Mucosa of stomach (tissue), 1 donor: ENCODE results near the gene CALHM5.

ENCODE experiments used
- H3K27me3 ChIP-seq: one replicate; pipeline ENCODE4 v1.7.0; 2013; ENCODE audit warnings: mild to moderate bottlenecking, low read length; ENCODE audit not compliant: control insufficient read depth, insufficient read depth
- H3K36me3 ChIP-seq: one replicate; pipeline ENCODE4 v1.7.0; 2013; ENCODE audit warnings: low read length; ENCODE audit not compliant: control insufficient read depth, insufficient read depth
- H3K4me1 ChIP-seq: one replicate; pipeline ENCODE4 v1.7.0; 2013; ENCODE audit warnings: mild to moderate bottlenecking, low read length; ENCODE audit not compliant: control insufficient read depth, insufficient read depth
- H3K4me3 ChIP-seq: one replicate; pipeline ENCODE4 v1.7.0; 2013; ENCODE audit warnings: low read length
- H3K9ac ChIP-seq: one replicate; pipeline ENCODE4 v1.7.0; 2013; ENCODE audit warnings: mild to moderate bottlenecking, low read length, moderate library complexity
- H3K9me3 ChIP-seq: one replicate; pipeline ENCODE4 v1.7.0; 2013; ENCODE audit warnings: mild to moderate bottlenecking, low read length, moderate library complexity; ENCODE audit not compliant: control insufficient read depth
- donor health status: Pancreatic carcinoma.

The CALHM5 gene

DNA sequence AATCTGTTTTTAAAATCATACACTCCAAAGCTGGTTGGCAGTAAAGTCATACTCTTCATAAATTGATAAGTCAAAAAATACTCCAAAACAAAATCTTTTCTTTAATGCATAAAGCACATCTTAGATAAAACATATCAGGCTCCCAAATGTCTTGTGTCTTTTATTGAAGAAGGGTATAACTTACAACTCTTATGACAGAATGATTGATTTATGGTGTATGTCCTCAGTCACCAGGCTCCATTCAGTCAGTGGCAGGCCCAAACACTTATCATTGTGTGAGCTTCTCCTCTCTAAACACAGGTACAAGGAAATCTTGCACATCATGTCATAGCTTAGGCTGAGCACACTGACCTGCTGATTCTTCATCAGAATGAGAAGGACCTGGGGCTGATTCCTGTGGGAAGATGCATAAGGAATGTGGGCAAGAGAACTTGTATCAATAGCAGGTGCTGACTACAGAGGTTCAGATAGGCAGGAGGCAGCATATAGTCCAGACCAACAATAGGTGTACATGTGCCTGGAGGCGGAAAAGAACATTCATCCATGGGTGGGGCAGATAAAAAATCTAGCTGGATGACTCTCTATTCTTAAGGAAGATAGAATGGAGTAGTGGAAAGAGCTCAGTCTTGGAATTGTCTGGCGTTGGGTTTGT lies 1.9 kb downstream of the CALHM5 start:
- H3K9me3 ChIP-seq: no peaks in the 10 kb centered on the region
- H3K4me3 ChIP-seq: no peak overlapping the region
- no peaks in the 10 kb centered on the region for H3K36me3 ChIP-seq
- H3K27me3 ChIP-seq: no peaks in the 10 kb centered on the region
- H3K4me1 ChIP-seq: no peaks in the 10 kb centered on the region
- no peak overlapping the region for H3K9ac ChIP-seq

DNA sequence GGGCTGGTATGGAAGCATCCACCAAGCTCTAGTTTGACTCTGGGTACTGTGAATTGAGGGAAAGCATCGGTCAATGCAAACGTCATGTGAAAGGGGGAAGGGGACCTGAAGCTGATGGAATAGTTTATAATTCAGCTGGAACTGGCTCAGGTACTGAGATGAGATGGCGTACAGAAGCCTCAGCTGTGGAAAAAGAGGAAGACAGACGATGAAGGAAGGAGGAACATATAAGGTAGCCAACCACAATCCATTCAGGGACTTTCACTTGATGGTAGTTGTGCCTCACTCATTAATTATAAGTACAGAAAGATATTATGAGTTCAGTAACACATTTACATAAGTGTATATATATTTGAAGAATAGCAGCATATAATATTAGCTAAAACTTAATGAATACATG lies 2.7 kb downstream of the CALHM5 start:
- H3K4me3 ChIP-seq: no peak overlapping the region

DNA sequence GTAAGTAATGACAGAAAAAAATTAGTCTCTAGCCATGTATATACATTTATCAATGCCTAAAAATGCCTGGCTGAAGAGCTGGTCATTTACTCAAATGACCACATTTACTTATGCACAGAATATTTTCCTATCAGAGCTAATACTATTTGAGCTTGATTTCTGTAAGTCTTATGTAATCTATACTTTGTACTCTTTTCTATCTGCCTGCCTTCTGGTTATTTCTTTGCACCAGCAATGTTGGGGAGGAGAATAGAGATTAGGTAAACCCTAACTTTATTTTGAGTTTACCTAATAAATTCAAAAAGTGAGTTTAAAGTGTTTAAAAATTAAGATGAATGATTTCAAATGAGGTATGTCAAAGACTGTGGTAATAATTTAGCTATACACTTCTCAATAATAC lies 3.7 kb downstream of the CALHM5 start:
- Histone ChIP-seq H3K9ac (no peak overlapping the region), H3K4me1 (no peaks in the 10 kb centered on the region), H3K36me3 (no peaks in the 10 kb centered on the region), H3K27me3 (no peaks in the 10 kb centered on the region), H3K9me3 (no peaks in the 10 kb centered on the region), H3K4me3 (no peak overlapping the region)

More for the DNA sequence above, 2.7 kb downstream of the CALHM5 start:
- H3K36me3 ChIP-seq: no peaks in the 10 kb centered on the region
- no peak overlapping the region for H3K9ac ChIP-seq
- H3K27me3 ChIP-seq: no peaks in the 10 kb centered on the region
- H3K4me1 ChIP-seq: no peaks in the 10 kb centered on the region
- no peaks in the 10 kb centered on the region for H3K9me3 ChIP-seq

DNA sequence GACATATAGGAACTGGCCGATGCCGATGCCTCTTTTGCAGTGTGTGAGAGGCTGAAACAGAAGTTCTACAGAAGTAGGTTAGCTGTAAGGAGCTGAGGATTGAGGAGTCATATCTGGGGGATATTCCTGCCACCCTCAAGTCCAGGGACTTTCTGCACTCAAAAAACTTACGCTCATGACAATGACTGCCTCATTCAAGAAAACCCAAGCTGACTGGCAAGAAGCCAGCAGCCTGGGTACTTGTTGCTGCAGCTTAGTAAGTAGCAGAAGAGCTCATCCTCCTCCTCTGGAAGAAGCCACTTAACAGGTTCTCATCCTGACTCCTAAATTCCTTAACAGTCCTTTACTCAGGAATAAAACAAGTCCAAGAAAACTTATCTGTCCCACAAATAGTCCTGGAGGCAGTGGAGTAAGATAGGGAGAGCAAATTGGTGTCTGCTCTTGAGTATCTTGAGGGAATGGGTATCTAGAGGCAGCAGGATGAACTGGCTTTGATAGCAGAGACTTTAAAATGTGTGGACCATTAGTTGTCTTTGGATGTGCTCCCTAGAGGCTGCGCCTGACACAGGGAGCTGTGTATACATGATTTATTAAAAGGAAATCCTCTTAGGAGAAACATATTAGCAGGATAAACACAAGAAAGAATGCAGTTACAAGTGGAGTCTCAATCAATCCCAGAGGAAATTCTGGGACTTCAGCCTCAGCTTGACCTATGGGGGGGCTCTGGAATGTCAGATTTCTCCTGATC lies 7.4 kb downstream of the CALHM5 start:
- H3K36me3 ChIP-seq: no peaks in the 10 kb centered on the region
- H3K27me3 ChIP-seq: no peaks in the 10 kb centered on the region
- H3K4me1 ChIP-seq: no peaks in the 10 kb centered on the region
- no peak overlapping the region for H3K4me3 ChIP-seq
- no peak overlapping the region for H3K9ac ChIP-seq
- H3K9me3 ChIP-seq: no peaks in the 10 kb centered on the region

DNA sequence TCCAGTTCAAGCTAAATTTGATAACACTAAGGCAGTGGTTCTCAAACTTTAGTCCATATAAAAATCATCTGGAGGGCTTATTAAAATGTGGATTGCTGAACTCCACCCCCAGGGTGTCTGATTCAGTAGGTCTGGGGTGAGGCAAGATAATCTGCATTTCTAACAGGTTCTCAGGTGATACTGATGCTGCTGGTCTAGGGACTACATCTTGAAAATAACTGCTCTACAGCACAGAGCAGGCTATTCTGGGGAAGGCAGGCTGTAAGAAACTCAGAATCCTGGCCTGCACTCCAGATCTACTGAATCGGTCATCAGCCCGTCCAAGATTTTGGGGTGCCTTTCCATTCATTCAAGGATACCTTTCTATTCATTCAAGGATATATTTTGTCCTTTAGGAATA lies 11.5 kb downstream of the CALHM5 start:
- H3K9ac ChIP-seq: no peak overlapping the region
- no peaks in the 10 kb centered on the region for H3K9me3 ChIP-seq
- no peak overlapping the region for H3K4me3 ChIP-seq
- H3K27me3 ChIP-seq: no peaks in the 10 kb centered on the region
- H3K4me1 ChIP-seq: no peaks in the 10 kb centered on the region
- no peaks in the 10 kb centered on the region for H3K36me3 ChIP-seq

DNA sequence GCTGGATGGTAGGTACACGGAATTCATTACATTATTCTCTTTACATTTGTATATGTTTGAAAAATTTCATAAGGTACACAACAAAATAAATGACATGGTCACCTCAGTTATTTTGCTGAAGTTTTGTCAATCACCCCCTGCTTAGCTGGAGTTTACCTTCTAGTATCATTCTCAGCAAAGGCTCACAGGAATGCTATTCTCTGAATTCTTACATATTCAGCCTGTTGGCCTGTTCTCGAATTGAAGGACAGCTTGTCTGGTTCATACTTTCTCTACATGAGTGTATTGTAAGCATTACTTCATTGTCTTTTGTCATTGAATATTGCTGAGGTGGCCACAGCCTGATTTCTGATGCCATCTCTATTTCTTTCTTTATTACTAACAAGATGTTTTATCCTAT lies 12.8 kb downstream of the CALHM5 start:
- Histone ChIP-seq H3K4me3 (no peak overlapping the region), H3K27me3 (no peaks in the 10 kb centered on the region), H3K4me1 (no peaks in the 10 kb centered on the region), H3K9me3 (no peaks in the 10 kb centered on the region), H3K9ac (no peak overlapping the region), H3K36me3 (no peaks in the 10 kb centered on the region)

DNA sequence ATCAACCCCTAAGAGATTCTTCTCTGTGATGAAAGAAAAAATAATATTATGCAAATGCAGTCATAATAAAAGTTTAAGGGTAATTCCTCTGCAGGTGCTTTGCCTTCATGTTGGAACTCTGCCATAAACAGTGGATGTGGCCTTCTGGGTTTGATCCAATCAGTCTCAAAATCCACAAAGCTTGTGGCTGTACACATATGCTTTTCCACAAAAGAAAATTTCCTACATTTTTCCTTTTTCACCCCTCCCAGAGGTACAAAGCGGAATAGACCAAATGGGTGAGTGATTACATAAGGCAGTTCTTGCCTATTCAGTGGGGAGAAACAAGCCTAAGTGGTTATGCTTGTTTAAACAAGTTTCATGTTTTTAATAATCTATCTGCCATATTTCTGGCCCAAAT lies 16.7 kb downstream of the CALHM5 start:
- H3K36me3 ChIP-seq: no peaks in the 10 kb centered on the region

DNA sequence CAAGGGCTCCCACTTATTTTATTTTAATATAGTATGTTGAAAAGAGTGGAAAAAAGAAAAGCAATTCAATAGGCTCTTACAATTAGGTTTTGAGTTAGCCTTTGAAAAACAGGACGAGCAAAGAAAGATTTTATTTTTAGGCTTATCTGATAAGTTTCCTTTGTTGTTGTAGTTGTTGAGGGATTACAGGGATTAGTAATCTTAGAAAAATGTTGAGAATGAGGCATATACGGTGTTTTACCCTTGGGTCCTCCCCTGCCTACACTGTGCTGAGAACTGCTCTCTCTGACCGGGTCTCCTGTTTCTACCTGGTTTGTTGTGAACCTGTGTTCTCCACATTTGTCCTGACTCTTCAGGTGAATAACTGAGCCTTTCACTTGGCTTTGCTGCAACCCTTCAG lies 17.3 kb downstream of the CALHM5 start:
- Histone ChIP-seq H3K4me3 (no peak overlapping the region), H3K9me3 (no peaks in the 10 kb centered on the region), H3K4me1 (peaks cover 6% of the 10 kb centered on the region), H3K36me3 (no peaks in the 10 kb centered on the region), H3K27me3 (peaks cover 3% of the 10 kb centered on the region), H3K9ac (no peak overlapping the region)

More for the DNA sequence above, 16.7 kb downstream of the CALHM5 start:
- Histone ChIP-seq H3K9ac (no peak overlapping the region), H3K4me3 (no peak overlapping the region), H3K9me3 (no peaks in the 10 kb centered on the region), H3K27me3 (peaks cover 3% of the 10 kb centered on the region), H3K4me1 (peaks cover 6% of the 10 kb centered on the region)

DNA sequence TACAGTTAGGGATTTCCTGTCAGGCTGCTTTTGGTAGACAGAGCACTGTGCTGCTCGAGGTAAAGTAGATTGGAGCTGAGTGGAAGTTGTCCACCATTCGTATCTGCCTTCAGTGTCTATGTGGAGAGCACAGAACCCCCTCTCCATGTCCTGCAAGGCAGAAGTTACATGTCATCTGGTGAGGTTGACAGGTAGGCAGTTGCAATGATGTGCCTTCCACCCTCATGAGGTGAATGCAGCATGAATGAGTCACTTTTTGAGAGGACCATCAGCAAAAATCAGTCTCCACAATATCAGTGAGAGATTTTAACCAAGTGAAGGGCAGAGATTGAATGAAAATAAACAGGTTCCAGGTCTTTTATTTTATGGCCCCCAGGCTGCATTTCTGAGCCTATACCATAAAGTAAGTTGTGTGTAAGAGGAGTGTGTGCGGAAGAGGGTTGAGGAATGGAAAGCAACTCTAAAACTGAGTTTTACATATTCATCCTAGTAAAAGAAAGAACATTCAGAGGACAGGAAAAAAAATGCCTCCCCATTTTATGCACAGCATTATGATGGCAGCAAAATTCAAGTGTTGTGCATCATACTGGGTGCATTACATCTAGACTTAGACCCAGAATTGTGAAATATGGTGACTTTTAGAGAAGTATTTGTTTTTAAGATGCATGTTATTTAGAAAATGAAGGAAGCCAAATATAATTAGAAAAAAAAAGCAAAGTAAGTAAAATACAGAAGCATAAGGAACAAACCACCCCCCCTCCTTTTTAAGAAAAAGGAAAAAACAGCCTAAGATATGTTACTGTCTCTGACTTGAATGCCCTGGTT lies 18.2 kb downstream of the CALHM5 start:
- H3K9me3 ChIP-seq: no peaks in the 10 kb centered on the region
- no peak overlapping the region for H3K9ac ChIP-seq
- peaks cover 3% of the 10 kb centered on the region for H3K27me3 ChIP-seq
- H3K4me3 ChIP-seq: no peak overlapping the region
- H3K36me3 ChIP-seq: no peaks in the 10 kb centered on the region
- H3K4me1 ChIP-seq: peaks cover 6% of the 10 kb centered on the region

DNA sequence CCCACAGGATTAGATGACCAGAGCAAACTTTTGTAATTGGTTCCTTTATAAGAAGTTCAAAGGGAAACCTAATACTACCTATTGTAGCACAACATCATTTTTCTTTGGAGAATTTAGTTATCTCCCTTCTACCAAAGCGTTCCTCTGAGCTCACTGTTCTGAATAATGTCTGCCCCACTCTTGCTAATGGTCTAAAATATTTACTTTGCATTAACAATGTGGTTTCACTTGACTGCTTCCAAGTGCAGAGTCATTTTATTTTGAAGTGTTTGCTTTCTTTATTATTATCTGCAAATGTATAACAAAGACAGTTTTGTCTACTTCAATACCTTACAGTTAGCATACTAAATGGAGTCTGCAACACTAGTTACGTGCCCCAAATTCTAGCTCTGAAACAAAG lies 19.0 kb downstream of the CALHM5 start:
- no peak overlapping the region for H3K9ac ChIP-seq
- no peaks in the 10 kb centered on the region for H3K36me3 ChIP-seq
- H3K9me3 ChIP-seq: no peaks in the 10 kb centered on the region
- peaks cover 6% of the 10 kb centered on the region for H3K4me1 ChIP-seq
- peaks cover 3% of the 10 kb centered on the region for H3K27me3 ChIP-seq
- H3K4me3 ChIP-seq: no peak overlapping the region

DNA sequence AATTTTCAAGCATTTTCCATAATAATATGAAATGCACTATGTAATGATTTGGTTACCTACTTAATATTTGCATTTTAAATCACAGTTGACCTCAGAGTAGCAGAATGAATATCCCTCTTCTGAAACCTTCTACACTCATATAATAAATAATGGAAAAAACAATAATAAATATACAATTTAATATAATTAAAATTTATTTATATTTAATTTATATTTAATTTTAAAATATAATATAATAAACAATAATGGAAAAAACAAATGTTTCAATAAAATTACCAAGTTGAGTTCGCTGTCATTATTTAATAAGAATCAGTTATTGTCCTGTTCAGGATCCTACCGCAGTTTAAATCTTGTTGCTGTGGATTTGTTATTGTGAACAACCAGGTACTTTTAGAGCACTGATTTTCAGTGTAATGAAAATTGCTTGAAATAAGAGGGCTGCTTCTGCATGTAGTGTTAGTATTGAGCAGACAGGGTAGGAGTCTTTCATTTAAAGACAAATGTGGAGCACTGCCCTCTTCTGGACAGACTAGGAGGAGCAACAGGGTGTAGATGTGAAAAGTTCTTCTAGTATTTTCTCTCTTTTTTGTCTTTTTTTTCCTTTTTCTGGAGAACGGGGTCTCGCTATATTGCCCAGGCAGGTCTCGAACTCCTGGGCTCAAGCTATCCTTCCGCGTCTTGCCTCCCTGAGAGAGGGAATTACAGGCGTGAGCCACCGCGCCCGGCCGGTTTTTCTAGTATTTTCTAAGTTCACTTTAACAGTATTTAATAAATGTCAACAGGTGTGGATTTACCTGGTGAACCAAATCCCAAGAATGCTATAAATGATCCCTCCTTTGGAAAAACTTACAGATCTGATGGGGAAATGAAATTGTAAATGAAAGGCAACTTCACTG lies 20.5 kb downstream of the CALHM5 start:
- Histone ChIP-seq H3K36me3 (no peaks in the 10 kb centered on the region), H3K4me1 (peaks cover 6% of the 10 kb centered on the region), H3K4me3 (no peak overlapping the region), H3K9me3 (no peaks in the 10 kb centered on the region), H3K27me3 (peaks cover 3% of the 10 kb centered on the region), H3K9ac (no peak overlapping the region)
